Erythroblast (primary cell): ENCODE measurements around the gene NKX1-1.

ENCODE experiments used
- GATA1 ChIP-seq: IDR thresholded peaks from 2 replicates; pipeline ENCODE4 v1.6.1; 2011; ENCODE audit warnings: low read depth, mild to moderate bottlenecking, control low read depth, low read length, moderate library complexity
- POLR2A ChIP-seq: IDR thresholded peaks from 2 replicates; pipeline ENCODE4 v1.6.1; 2011; ENCODE audit warnings: mild to moderate bottlenecking, low read length

- TF ChIP-seq POLR2A (no peak), GATA1 (no peak)
Measured at GRCh38 chr4:1418494-1419285, 12.4 kb upstream of the NKX1-1 start.
